Nephron (organoid): Measurements from ENCODE around the gene ASAP2.

ENCODE experiments used
- H3K27ac Mint-ChIP-seq, 3 experiments: 2 replicates each; pipeline ENCODE4 v1.8.0; 2020; ENCODE audit warnings: mixed read lengths in 3 of 3, mild to moderate bottlenecking in 2 of 3, moderate library complexity in 1 of 3
- H3K27me3 Mint-ChIP-seq: 2 replicates; pipeline ENCODE4 v1.8.0; 2021; ENCODE audit warnings: low read depth, mild to moderate bottlenecking, moderate library complexity, mixed read lengths
- H3K36me3 Mint-ChIP-seq: 2 replicates; pipeline ENCODE4 v1.8.0; 2020; ENCODE audit warnings: low read depth, mixed read lengths
- H3K4me1 Mint-ChIP-seq: 2 replicates; pipeline ENCODE4 v1.8.0; 2020; ENCODE audit warnings: mixed read lengths
- H3K4me3 Mint-ChIP-seq, 3 experiments: 2 replicates each; pipeline ENCODE4 v1.8.0; 2020; ENCODE audit warnings: mild to moderate bottlenecking in 3 of 3, mixed read lengths in 3 of 3, moderate library complexity in 2 of 3
- H3K9me3 Mint-ChIP-seq: 2 replicates; pipeline ENCODE4 v1.8.0; 2020; ENCODE audit warnings: mixed read lengths
- TF ChIP-seq, protein P1 (sequence below), 3 experiments: fragments of 200-600 bp; sonication (generic); IDR thresholded peaks; one replicate each; pipeline ENCODE4 v1.5.0; 2021; ENCODE audit warnings: antibody characterized with exemption in 3 of 3; ENCODE audit not compliant: unreplicated experiment in 3 of 3

The ASAP2 gene

DNA sequence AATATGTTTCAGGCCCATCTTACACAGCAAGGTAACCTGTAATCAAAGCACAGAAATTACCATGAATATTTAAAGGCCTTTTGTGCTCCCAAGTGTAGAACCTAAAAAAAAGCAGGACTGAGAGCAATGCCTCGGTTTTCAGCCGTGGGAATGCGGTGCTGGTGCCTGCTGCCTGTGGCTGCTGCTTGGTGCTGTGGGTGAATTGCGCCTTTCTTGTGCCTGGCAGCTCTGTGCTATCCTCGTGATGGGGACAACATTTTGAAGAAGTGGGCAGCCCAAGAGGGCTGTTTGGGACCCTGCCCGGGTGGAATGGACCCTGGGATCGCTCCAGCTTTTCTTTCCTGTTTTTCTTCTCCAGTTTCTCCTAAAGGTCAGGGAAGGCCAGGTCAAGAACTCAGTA is 91.2 kb downstream of the ASAP2 start:
- no peaks in the 10 kb centered on the region for H3K27me3 Mint-ChIP-seq
- TF ChIP-seq, protein P1, sequence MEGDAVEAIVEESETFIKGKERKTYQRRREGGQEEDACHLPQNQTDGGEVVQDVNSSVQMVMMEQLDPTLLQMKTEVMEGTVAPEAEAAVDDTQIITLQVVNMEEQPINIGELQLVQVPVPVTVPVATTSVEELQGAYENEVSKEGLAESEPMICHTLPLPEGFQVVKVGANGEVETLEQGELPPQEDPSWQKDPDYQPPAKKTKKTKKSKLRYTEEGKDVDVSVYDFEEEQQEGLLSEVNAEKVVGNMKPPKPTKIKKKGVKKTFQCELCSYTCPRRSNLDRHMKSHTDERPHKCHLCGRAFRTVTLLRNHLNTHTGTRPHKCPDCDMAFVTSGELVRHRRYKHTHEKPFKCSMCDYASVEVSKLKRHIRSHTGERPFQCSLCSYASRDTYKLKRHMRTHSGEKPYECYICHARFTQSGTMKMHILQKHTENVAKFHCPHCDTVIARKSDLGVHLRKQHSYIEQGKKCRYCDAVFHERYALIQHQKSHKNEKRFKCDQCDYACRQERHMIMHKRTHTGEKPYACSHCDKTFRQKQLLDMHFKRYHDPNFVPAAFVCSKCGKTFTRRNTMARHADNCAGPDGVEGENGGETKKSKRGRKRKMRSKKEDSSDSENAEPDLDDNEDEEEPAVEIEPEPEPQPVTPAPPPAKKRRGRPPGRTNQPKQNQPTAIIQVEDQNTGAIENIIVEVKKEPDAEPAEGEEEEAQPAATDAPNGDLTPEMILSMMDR (IDR thresholded peaks at IDR 0.05; ENCODE audit: unreplicated experiment in 3 of 3), result no peak
- no peaks in the 10 kb centered on the region for H3K9me3 Mint-ChIP-seq
- peaks cover 17% of the 10 kb centered on the region for H3K36me3 Mint-ChIP-seq
- no peak overlapping the region for H3K27ac Mint-ChIP-seq
- peaks cover 20% of the 10 kb centered on the region for H3K4me1 Mint-ChIP-seq
- H3K4me3 Mint-ChIP-seq, result no peak overlapping the region

DNA sequence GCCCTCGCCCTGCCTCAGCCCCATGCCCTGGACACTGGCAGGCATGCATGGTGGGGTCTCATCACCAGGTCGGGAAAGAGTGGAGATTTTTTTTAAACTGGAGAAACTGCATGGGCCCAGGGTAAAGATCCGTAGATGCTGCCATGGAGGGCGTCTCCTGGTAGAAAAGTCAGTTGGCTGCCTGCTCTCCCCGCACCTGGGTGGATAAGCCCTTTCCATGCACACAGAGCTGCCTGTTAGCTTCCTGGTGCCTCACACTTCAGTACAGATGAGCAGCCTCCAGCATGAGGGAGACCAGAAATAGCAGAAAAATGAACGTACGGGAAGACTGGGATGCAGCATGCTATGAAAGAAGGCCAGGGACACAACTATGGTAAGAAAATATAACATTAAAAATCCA is 92.0 kb downstream of the ASAP2 start:
- peak overlapping the region in 1 of 3 experiments; percentile 14 for H3K27ac Mint-ChIP-seq
- peaks cover 20% of the 10 kb centered on the region for H3K4me1 Mint-ChIP-seq
- no peak overlapping the region for H3K4me3 Mint-ChIP-seq
- TF ChIP-seq, protein P1 (IDR thresholded peaks at IDR 0.05; ENCODE audit: unreplicated experiment in 3 of 3), result no peak
- peaks cover 17% of the 10 kb centered on the region for H3K36me3 Mint-ChIP-seq
- H3K9me3 Mint-ChIP-seq, result no peaks in the 10 kb centered on the region
- H3K27me3 Mint-ChIP-seq, result no peaks in the 10 kb centered on the region

DNA sequence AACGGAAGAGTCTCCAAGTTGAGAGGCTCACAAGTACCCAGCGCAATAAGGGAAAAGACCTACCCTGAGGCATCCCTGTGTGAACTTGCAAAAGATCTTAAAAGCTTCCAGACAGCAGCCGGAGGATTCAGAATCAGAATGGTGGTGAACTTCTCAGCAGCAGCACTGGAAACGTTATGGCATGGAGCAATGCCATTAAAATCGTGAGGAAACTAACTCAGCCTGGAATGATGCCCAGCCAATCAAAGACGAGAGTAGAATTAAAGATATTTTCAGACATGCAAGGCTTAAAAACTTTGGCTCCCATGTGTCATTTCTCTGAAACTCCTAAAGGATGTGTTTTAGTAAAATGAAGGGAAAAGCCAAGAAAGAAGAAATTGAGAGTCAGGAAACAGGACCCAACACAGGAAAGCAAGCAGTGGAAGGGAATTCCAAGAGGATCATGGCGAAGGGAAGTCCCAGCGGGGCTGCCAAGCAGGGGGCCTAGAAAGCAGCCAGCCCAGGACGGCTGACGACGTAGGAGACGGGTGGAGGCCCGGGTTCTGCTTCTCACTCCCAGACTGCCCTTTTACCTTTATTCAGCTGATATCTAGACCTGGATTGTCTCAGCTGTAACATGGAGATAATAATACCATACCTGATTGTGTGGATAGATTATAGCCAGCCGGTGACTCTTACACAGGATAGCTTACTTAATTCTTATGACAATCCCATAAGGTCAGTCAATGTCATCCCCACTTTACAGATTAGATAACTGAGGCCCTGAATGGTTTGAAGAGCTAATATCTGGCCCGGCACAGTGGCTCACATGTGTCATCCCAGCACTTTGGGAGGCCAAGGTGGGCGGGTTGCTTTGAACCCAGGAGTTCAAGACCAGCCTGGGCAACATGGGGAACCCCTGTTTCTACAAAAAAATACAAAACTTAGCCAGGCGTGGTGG is 92.8 kb downstream of the ASAP2 start:
- peaks cover 20% of the 10 kb centered on the region for H3K4me1 Mint-ChIP-seq
- TF ChIP-seq, protein P1 (IDR thresholded peaks at IDR 0.05; ENCODE audit: unreplicated experiment in 3 of 3), result no peak
- no peaks in the 10 kb centered on the region for H3K27me3 Mint-ChIP-seq
- H3K4me3 Mint-ChIP-seq, result no peak overlapping the region
- H3K9me3 Mint-ChIP-seq, result no peaks in the 10 kb centered on the region
- H3K36me3 Mint-ChIP-seq, result peaks cover 17% of the 10 kb centered on the region
- peak overlapping the region in 1 of 3 experiments; percentile 14 for H3K27ac Mint-ChIP-seq

DNA sequence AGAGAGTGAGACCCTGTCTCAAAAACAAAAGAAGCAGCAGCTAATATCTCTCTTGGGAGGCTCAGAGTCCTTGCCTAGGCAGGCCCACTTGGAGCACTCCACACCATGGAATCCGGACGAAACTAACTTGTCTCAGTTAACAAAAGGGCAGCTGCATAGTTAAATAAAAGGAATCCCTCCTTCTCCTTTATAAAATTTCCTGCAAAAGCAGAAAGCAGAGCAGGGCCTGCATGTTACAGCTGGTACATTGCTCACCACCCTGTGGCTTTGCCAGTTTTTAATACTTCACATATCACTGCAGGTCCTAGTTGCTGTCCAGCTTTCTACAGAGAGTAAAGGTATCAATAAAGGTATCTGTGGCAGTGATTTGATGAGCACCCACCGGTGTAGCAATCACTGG is 93.6 kb downstream of the ASAP2 start:
- H3K36me3 Mint-ChIP-seq, result peaks cover 17% of the 10 kb centered on the region
- H3K27ac Mint-ChIP-seq, result peak overlapping the region in 1 of 3 experiments; percentile 30
- TF ChIP-seq, protein P1 (IDR thresholded peaks at IDR 0.05; ENCODE audit: unreplicated experiment in 3 of 3), result no peak
- H3K4me1 Mint-ChIP-seq, result peaks cover 20% of the 10 kb centered on the region
- H3K27me3 Mint-ChIP-seq, result no peaks in the 10 kb centered on the region
- H3K9me3 Mint-ChIP-seq, result no peaks in the 10 kb centered on the region
- no peak overlapping the region for H3K4me3 Mint-ChIP-seq

DNA sequence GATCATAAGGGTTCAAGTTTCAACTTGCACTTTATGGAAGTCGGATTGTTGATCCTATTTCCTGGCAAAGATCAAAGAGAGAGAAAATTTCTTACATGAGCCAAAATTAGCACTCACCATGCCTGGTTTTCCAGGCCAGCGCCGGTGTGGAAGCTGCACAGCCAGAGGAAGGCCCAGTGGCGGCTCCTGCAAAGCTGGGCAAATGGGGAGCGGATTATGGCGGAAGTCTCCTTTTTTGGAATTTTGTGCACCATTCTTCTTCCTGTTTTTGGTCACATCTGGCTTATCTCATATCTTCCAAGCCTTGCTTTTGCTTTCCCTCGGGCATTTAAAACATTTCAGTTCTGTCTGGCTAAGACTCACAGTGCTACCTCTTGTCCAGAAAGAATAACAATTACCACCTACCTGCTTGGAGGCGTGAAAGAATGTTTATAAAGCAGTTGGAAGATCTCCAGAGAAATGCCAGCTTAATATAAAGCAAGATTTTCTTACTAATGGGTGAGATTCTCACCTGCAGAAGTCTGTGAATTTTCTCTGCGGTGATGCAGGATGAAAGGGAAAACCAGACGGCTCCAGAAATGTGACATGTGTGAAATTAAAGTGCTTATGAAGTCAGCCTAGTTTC is 94.3 kb downstream of the ASAP2 start:
- Mint-ChIP-seq H3K4me3 (no peak overlapping the region), H3K9me3 (no peaks in the 10 kb centered on the region), H3K4me1 (peaks cover 20% of the 10 kb centered on the region), H3K36me3 (peaks cover 17% of the 10 kb centered on the region), H3K27me3 (no peaks in the 10 kb centered on the region), H3K27ac (peak overlapping the region; percentile 9 to 51 (median 30))
- TF ChIP-seq, protein P1 (IDR thresholded peaks at IDR 0.05; ENCODE audit: unreplicated experiment in 3 of 3), result no peak
